EH (cell line): ENCODE data around the gene FEM1A.
"Not testable (repeated sequence)": the region's sequence is repeated elsewhere in the genome, so short reads cannot be mapped to it uniquely, and the experiment has no call there.

Experiments
- DNase-seq: peaks from one replicate; pipeline ENCODE4 v3.0.0-alpha.2; 2015; ENCODE audit warnings: low read depth

Gene FEM1A, protein sequence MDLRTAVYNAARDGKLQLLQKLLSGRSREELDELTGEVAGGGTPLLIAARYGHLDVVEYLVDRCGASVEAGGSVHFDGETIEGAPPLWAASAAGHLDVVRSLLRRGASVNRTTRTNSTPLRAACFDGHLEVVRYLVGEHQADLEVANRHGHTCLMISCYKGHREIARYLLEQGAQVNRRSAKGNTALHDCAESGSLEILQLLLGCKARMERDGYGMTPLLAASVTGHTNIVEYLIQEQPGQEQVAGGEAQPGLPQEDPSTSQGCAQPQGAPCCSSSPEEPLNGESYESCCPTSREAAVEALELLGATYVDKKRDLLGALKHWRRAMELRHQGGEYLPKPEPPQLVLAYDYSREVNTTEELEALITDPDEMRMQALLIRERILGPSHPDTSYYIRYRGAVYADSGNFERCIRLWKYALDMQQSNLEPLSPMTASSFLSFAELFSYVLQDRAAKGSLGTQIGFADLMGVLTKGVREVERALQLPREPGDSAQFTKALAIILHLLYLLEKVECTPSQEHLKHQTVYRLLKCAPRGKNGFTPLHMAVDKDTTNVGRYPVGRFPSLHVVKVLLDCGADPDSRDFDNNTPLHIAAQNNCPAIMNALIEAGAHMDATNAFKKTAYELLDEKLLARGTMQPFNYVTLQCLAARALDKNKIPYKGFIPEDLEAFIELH

DNA sequence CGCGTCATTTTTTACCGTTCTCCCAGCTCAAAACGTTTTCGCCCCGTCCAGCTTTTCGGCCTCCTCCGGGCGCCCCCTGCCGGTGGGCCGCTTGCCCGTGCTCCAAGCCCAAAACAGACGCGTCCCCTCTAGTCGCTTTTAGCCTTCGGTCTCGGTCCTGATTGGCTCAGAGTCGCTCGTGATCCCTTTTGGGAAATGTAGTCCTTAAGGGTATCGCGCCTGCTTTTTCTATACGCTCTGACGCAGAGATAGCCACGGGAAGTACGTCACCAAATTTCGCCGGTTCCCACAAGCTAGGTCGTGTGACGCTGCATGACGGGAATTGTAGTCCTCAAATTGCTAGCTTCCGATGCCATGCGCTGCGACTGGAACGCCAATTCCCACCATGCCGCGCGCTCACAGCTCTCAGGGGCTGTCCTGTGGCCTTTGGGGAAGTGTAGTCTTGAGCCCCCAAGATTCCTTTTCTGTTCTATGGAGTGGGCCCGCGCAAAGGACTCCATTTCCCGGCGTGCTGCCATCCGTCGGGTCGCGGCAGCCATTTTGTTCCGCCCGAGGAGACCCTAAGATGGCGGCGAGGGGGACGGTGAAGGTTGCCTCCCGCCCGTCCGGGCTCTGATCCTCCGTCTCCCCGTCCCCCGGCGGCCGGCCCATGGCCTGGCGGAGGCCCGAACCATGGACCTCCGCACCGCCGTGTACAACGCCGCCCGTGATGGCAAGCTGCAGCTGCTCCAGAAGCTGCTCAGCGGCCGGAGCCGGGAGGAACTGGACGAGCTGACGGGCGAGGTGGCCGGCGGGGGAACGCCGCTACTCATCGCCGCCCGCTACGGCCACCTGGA, at the start of gene FEM1A:
Gene FEM1A (plus strand): TSS at position 552 of the 836 bp plus-strand sequence. CDS start 121 bp downstream, at position 673.
- DNase-seq, result peak; percentile 100

DNA sequence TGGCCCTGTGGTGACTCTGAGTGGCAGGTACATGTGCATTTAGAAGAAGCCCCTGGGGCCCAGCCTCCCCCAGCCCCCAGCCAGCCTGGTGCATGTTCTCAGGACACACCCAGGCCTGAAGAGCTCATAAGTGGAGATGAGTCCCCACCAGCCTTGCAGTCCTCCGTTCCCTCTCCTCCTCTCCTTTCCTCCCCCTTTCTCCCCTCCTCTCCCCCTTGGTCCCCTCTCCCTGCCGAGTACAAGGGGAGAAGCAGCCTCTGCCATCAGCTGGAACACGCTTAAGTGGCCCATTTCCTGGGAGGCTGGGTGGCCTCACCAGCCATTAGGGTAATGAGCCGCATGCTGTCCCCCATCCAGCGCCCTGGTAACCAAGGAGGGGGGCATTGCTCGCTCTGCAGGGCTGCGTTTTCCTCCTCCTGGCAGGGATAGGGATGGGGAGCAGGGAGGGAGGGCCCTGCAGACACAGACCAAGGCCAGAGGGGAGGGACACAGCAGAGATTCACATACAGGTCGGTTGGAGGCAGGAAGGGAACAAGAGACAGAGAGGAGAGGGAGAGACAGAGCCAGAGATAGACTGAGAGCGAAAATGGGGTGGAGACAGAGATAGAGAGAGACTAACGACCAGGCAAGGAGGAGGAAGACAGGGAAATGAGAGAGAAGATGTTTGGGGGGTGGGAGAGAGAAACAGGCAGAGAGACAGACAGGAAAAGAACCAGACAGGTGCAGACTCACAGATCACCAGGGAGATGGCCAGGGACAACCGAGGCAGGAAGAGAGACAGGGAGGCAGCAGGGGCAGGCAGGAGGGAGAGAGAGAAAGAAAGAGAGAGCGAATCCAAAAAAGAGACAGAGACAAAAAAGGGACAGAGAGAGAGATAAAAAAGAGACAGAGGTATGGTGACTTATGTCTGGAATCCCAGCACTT, 48.5 kb upstream of the FEM1A start:
- DNase-seq, result no peak

DNA sequence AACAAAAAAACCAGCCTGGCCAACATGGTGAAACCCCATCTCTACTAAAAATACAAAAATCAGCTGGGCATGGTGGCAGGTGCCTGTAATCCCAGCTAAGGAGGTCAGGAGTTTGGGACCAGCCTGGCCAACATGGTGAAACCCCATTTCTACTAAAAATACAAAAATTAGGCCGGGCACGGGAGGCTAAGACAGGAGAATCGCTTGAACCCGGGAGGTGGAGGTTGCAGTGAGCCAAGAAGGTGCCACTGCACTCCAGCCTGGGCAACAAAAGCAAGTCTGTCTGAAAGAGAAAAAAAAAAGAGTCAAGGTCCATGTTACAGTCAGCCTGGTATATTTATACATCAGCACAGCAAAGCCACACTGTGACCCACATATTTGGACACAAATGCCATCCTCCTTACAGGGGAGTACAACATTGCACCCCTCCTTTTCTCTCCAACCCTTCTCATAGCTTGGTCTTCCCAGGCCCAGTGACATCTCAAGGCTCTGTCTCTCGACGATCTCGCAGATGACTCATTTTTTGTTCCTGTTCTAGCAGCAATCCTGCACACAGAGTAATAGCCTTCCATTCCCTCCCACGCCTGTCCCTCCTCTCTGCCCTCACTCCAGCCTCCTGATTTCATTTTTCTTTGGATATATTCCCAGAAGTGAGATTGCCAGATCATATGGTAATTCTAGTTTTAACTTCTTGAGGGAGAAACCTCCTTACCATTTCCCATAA, 46.9 kb upstream of the FEM1A start:
- DNase-seq, result peak; percentile 89

DNA sequence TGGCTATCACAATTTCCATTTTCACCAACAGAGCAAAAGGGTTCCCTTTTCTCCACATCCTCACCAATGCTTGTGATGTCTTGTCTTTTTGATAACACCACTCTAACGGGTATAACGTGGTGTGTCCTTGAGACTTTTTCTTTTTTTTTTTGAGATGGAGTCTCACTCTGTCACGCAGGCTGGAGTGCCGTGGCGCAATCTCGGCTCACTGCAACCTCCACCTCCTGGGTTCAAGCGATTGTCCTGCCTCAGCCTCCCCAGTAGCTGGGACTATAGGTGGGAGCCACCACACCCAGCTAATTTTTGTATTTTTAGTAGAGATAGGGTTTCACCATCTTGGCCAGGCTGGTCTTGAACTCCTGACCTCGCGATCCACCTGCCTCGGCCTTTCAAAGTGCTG, 46.4 kb upstream of the FEM1A start:
- DNase-seq, result not testable (repeated sequence)

DNA sequence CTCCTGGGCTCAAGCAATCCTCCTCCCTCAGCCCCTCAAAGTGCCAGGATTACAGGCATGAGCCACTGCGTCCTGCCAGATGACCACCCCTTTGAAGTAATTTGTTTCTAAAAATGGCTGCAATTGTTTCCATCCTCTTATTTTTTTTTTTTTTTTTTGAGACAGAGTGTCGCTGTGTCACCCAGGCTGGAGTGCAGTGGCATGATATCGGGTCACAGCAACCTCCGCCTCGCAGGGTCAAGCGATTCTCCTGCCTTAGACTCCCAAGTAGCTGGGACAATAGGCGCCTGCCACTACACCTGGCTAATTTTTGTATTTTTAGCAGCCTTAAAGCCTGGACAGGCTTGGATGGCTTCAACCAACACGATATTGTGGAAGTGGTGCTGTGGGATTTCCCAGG, 45.5 kb upstream of the FEM1A start:
- DNase-seq, result no peak

DNA sequence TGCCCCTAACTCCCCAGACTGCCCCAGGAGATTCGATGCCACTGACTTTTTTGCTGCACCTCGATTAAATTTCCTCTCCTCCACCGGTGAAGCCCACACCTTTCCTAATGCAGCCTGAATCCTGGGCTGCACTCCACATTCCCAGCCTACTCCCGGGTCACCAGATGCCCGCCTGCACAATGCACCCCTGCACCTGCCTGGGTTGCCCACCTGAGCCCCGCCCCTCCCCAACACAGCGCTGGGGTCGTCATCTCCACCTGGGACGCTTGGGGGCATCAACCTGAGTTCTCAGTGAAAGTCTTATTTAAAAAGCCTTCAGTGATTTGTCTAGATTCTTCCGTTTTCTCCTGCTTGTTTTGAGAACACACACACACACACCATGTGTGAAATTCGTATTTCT, 43.3 kb upstream of the FEM1A start:
- no peak for DNase-seq

DNA sequence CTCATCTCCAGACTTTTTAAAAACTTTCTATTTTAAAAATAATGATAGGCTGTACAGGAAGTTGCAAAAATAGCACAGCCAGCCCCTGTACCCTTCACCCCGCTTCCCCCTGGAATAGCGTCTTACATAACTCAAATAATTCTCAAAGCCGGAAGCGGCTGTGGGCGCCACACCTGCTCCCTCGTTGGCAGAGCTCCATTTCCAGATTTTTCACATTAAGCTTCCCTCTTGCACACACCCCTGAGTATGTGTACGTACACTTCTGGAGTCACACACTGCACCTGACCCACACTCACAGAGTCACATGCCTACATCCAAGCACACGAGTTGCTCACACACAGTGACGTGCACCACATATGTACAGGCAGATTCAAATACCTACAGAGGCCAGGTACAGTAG, 42.9 kb upstream of the FEM1A start:
- DNase-seq, result no peak

DNA sequence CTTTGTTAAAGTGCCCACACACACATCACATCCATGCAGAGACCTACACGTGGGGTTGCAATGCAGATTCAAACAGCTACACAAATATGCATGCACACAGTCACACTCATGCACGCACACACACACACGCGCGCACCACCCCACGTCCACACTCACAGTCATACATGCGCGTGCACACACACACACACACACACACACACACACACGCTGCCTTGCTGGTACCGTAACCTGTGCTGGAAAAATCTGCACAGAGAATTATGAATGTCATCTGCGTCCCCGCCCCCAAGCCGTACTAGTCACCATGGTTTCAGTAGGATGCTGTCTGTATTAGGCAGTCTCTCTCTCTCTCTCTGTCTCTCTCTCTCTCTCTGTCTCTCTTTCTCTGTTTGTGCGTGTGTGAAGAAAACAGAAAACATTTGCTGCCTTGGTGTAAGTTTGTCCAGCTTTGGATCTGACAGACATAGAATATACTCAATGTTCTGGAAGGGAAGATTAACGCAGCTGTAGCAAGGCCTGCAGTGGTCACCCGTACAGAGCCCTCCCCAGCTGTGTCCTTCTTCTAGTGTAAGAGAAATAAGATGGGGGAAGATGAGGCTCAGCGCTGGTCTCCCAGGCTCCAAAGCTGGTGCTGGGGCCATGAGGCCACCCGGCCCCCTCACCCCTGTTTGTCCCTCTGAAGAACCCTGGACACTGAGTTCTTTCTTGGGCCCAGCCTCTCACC, 41.5 kb upstream of the FEM1A start:
- no peak for DNase-seq

DNA sequence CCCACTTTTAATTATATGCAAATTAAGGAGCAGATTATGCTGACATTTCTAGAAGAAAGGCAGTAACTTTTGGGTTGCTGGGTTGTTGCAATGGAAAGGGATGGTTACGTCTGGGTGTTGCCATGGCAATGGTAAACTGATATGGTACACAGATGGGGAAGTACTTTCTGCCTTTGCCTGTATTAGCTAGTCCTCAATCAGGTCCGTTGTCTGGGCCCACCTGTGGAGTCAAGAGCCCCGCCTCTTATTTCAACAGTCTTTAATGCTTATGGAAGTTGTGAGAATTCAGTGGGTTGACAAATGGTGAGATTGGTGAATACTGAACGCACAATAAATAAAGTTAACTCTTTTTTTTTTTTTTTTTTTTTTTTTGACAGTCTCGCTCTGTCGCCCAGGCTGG, 37.3 kb upstream of the FEM1A start:
- DNase-seq, result peak; percentile 13

DNA sequence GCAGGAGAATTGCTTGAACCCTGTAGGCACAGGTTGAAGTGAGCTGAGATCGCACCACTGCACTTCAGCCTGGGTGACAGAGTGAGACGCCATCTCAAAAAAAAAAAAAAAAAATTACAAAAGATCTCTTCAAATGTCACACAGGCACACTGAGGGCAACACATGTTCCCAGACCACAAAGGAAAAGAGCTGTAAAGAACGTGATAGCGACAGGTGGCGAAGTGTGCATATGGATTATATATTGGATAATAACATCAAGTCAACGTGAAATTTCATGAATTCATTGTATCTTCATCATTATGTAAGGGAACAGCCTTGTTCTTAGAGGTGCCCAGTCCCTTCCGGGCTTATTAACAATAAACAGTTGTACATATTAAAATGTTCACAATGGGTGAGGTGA, 36.1 kb upstream of the FEM1A start:
- DNase-seq, result no peak

DNA sequence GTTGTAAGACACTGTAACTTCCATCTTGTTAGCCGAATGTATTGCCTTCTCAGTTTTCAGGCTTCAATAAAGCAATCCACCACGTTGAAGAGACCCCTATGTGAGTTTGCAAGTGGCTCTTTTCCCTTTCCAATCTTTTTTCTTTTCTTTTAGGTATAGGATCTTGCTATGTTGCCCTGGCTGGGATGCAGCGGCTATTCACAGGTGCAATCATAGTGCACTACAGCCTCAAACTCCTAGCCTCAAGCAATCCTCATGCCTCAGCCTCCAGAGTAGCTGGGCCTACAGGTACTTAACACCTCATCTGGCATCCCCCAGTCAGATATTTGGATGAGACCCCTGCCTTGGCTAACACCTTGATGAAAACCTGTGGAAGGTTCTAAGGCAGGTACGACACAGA, 33.5 kb upstream of the FEM1A start:
- DNase-seq, result no peak

DNA sequence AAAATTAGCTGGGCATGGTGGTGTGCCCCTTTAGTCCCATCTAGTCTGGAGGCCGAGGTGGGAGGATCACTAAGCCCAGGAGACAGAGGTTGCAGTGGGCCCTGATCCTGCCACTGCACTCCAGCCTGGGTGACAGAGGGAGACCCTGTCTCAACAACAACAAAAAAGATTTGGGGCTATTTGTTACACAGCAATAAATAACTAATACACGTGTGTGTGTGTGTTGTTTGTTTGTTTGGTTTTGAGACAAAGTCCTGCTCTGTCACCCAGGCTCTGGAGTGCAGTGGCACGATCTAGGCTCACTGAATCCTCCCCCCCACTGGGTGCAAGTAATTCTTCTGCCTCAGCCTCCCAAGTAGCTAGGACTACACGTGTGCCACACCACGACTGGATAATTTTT, 32.9 kb upstream of the FEM1A start:
- DNase-seq, result no peak

DNA sequence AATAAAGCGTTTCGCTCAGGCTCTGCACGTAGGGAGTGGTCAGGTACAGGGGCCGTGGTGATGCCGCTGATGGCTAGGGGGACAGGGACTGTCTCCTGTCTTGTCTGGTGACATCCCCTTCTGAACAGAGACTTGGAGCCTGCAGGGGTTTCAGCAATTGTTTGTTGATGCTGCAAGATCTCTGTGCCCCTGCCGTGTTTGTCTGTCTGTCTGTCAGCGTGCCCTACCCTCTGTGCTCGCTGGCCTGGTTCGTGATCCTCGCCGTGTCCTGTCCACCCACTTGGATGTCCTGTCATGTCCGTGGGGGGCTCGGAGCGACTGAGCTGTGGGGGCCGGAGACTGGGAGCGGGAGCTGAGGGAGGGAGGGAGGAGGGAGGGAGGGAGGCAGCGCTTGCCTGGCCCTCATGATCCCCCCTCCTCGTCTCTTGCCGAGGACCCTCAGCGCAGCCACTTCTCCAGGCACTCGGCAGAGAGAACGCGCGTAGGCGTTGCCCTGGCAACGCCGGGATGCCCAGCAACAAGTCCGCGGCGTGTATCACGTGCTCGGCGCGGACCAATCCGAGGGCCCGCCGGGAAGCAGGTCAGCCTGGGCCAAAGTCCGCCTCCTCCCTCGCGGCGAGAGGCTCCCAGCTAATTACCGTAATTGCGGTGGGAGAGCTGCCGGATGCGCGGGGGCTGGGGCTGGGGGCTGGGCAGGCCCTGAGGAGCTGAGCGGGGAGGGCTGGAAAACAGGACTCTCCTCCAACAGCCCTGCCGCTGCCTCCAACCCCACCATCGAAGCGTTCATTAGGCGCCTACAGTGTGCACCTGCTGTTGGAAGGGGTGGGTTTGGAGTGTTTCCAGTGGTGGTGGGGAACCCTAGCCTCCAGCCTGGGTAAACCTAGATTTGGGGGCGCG, 31.9 kb upstream of the FEM1A start:
- peak; percentile 87 for DNase-seq

DNA sequence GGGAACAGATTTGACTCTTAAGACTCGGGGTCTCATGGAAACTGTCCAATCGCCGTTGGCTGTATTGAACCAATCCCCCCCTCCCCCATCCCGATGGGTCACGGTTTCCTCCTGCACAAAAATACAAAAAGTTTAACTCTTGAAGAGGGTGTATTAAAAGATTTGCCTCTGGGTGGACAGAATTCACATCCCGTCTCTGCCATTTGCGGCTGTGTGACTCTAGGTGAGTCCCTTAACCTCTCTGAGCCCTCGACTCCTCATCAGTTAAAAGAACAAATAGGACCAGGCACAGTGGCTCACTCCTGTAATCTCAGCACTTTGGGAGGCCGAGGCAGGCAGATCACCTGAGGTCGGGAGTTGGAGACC, 31.3 kb upstream of the FEM1A start:
- no peak for DNase-seq

DNA sequence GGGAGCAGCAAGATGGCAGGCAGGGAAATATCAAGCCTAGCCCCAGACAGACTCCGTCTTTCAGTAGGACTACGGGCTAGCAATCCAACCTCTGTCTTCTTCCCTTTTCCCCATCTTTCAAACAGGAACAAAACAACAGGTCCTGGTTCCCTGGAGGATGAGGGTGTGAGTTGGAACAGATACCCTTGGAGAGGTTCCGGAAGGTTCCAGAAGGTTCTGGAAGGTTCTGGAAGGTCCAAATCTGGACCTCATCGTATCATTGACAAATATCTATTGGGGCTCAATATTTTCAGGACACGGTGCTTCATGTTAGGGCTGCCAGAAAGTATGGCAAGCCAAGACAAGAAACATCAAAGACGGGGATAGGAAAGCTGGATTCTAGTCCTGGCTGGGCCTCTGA, 28.5 kb upstream of the FEM1A start:
- DNase-seq, result no peak

DNA sequence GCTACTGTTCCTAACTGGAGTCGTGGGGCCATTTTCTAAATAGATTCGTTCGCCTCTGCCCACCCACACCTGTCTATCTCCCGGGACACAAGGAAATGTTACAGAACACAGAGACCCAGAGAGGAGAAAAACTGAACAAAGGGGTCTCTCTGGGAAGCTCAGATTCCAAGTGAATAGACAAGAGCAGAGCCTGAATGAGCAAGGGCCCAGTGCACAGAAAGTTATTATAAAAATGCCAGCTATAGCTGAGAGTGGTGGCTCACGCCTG, 27.2 kb upstream of the FEM1A start:
- DNase-seq, result no peak

DNA sequence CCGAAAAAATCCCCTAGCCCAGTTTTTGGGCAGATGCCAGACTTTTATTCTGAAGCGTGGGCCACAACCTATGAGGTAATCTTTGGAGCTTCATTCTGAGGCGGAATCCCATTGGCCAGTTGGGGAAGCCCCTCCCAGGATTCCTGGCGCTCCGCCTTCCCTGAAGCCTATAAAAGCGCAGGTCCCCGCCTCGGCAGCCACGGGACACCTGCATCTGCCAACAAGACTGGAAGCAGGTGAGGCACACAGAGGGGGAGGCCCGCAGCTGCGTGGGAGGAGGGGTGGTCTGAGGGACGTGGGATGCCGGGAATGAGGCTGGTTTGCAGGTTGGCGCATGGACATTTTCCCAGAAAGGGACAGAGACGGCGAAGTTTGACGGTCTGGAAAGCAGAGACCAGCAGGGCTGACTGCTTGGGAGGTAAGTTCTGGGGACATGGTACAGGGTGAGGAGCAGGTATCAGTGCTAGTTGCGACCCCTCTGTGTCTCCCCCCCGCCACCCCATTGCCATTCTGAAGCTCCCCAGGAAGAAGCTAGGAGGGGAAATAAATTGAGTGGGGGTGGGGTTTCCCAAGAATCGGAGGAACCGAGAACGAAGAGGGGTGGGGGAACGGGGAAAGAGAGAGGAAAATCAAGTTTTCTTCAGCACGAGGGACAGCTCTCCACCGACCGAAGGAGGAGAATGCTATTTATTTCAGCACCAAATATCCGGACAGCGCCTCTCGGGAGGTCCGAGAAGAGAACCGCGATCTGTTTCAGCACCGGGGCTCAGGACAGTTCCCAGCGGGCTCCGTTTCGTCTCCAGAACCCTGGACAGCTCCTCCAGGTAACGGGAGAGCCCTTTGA, 22.4 kb upstream of the FEM1A start:
- DNase-seq, result peak; percentile 83

DNA sequence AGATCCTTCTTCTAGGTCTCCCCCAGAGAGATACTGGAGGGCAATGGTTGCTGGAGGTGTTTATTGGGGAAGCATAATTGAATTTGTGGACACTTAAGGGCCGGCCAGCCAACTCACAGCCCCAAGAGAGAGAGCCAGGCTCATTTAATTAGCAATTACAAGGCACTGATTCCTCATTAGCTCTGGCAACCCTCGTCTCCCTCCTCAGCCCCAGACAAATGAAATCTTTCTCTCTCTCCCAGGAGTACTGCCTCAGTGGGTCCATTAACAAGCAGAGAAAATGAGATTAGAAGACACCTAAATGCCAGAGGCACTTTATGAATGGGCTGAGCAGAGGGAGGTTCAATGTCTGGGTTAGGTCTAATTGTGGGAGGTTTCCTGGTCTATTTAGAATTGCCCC, 19.0 kb upstream of the FEM1A start:
- no peak for DNase-seq
